Stimulated activated CD8-positive, alpha-beta memory T cell treated with anti-CD3 and anti-CD28 coated beads, Interleukin-7, amount 100 ng/mL, for 4 hours (primary cell): ENCODE results near the gene MGAT5.
A peak's percentile ranks its signal among the peaks of the same experiment; 100 is the strongest.

Experiments
- DNase-seq, 2 donors: peaks; one replicate each; pipeline ENCODE4 v3.0.0-alpha.2; 2020; ENCODE audit warnings: low read depth in 2 of 2

The MGAT5 gene, protein sequence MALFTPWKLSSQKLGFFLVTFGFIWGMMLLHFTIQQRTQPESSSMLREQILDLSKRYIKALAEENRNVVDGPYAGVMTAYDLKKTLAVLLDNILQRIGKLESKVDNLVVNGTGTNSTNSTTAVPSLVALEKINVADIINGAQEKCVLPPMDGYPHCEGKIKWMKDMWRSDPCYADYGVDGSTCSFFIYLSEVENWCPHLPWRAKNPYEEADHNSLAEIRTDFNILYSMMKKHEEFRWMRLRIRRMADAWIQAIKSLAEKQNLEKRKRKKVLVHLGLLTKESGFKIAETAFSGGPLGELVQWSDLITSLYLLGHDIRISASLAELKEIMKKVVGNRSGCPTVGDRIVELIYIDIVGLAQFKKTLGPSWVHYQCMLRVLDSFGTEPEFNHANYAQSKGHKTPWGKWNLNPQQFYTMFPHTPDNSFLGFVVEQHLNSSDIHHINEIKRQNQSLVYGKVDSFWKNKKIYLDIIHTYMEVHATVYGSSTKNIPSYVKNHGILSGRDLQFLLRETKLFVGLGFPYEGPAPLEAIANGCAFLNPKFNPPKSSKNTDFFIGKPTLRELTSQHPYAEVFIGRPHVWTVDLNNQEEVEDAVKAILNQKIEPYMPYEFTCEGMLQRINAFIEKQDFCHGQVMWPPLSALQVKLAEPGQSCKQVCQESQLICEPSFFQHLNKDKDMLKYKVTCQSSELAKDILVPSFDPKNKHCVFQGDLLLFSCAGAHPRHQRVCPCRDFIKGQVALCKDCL

DNA sequence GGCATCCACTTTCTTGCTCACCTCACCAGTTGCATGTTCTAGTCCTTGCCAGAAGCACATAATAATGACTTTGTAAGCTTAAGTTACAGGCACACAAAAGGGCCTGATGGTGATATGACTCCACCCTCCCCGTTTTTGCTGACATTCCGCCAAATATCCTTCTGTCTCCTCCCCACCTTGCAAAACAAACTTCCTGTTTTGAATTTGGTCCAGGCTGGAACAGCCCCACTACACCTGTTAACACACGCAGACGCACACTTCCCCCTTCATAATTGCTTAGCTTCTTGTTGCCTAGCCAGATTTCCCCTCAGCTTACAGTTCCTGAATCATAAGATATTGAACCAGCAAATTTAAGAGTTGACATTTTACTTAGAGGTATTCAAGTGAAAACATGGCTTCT, at the start of gene MGAT5:
Gene MGAT5, plus strand, starts transcription at position 269 of the 400 bp plus-strand sequence. CDS start 332 bp downstream, outside the sequence.
- DNase-seq, result no peak

DNA sequence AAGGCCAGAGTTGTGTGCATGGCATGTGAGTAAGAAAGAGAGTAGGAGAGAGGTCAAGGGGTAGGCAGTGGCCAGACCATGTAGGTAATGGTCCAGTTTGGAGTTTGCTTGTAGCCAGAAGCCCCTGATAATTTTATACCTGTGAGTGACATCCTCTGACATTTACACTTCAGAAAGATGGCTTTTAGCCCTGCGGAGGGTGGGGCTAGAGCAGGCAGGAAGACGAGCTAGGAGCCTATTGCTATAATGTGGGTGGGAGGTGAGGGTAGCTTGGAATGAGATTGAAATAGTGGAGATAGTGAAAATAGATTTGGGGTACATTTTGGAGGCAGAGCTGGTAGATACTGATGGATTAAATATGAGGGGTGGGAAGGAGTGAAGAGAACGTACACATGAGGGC, 48.8 kb upstream of the MGAT5 start:
- no peak for DNase-seq

DNA sequence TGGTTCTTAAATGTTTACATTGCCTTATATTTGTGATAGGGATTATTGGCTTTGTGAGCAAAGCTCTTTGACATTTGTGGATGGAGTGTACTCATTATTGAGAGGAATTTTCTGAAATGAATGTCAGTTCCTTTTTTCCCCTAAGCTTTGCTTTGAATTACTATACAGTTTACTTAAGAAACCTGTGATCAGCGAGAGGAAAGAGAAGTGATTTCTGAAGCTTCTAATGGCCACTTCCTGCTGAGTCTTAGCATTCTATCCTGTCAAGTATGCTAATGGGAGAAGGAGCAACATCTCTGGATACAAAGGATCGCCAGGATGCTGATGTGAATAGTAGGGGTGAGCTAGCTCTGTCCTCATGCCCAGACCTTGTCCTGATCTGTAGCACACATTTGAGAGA, 47.8 kb upstream of the MGAT5 start:
- no peak for DNase-seq

DNA sequence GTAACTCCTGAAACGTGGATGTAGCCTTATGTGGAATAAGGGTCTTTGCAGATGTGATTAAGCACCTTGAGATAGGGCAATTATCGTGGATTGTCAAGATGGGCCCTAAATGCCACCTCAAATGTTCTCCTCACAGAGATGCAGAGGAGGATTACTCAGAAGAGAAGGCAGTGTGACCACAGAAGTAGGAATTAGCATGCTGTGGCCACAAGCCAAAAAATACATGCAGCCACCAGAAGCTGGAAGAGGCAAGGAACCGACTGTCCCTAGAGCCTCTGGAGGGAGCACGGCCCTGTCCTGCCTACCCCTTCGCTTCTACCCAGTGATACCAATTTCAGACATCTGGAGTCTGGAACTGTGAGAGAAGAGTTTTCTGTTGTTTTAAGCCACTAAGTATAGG, 47.3 kb upstream of the MGAT5 start:
- no peak for DNase-seq

DNA sequence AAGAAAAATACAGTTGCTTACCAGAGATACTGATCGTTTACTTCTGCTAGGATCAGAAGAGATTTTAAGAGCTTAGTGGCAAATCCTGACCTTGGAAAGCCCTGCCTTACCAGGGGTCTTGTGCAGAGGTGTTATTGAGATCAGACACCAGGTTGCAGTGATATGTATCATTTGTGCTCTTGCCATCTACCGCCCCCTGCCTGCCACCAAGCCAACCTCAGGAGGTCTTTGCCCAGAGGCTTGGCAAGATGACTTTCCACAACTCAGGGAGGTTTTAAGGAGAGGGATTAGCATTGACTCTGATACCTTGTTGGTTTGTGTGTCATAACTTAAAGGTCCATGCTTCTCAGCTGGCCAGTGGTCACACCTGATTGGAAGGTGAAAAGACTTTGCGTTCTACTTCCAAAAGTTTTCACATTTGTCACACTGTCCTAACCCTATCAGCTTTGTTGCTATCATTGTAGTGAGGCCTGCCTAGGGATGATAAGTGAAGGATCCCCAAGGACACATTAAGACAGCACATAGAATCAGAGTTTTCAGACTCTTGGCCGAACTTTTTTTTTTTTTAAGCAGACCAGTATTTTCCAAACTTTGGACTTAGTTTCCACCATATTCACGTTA, 46.2 kb upstream of the MGAT5 start:
- DNase-seq, result peak; percentile 35

DNA sequence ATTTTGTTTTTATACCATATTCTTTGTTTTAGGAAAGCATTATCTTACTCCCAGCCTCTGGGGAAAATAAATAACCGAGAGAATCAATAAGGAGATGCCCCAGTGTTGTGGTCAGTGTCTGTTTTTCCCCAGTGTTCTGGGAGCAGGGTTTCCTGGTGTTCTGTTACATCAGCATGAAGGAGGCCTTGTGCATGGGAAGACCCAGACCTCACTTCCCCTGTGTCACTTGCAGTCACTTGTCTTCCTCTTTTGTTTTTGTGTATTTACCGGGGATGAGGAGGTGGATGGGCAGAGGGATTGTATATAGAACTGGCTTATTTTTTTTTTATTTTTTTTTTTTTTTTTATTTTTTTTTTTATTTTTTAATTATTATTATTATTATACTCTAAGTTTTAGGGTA, 45.0 kb upstream of the MGAT5 start:
- DNase-seq, result no peak

DNA sequence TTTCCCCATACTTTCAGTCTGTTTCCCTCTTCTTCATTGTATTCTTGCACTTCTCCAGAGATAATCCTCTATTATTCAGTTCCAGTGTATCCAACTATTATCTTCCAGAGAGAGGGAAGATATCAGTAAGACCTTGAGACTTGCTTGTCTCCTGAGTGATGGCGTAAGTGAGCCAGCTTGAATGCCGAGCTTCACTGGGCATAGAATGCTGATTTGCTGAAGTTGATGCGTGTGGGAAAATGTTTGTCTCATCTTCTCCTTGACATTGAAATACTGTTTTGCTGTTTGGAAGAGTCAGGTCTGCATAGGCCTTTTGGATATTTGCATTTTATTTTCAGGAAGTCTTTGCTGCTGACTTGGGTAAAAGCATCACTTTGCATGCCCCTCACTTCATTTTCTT, 41.1 kb upstream of the MGAT5 start:
- DNase-seq, result no peak

DNA sequence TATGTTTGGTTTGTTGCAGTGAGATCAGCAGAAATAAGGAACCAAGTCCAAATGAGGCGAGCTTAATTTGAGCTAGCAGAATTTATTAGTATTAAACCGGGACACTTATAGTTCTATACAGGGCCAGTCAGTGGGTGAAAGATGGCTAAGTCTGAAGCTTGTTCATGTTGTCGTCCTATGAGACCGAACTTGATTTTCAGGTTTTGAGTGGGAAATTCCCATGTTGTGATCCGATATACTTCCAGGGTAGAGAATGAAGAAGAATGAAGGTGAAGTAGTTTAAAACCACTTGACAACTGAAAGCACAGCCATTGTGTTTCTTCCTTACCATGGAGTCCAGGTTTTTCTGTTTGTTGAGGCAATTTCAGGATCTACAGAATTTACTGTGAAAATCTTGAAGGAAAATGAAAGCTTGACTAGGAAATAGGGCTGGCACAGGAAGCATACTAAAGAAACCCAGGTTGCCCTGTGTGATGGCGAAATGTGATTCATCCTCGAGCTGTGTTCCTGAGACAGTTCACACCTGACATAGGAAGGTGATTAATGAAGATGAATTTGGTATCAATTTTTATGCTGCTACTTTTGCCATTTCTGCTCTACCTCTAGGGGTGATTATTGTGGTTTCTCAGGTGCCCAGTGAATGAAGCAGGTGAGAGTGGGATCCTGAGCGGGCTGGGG, 37.6 kb upstream of the MGAT5 start:
- no peak for DNase-seq

DNA sequence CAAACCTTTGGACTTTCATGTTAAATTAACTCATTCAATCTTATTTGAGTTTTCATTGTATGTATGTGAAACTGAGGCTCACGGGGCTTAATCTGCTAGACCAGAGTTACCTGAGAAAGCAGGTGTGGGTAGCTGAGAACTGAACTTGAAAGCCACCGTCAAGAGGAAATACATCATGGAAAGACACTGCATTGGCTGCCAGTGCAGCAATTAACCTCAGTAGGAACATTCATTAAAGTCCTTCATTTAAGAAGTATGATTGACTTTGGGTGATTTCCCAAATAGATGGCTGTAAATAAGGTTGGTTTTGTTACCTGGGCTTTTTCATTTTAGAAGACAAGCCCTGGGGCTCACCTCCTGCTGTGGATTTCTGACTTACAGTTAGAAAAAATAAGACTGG, 36.5 kb upstream of the MGAT5 start:
- peak in 1 of 2 donors; percentile 27 for DNase-seq

DNA sequence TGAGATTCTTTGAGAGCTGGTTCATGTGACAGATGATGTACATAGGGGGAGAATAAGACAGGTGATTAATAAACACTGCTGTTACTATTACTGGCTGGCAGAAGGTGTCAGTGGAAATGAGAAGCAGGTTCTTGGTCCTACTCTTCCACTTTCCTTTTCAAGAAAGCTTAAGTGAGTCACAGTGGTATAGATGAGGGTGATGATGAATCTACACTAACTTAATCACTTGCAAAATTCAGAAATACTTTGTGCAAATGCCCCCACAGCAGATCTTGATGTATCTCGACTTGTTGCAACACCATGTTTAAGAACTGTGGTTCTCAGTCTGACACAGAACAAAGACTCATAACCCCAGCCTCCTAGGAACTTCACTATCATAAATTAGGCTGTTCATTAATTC, 35.9 kb upstream of the MGAT5 start:
- peak in 1 of 2 donors; percentile 17 for DNase-seq

DNA sequence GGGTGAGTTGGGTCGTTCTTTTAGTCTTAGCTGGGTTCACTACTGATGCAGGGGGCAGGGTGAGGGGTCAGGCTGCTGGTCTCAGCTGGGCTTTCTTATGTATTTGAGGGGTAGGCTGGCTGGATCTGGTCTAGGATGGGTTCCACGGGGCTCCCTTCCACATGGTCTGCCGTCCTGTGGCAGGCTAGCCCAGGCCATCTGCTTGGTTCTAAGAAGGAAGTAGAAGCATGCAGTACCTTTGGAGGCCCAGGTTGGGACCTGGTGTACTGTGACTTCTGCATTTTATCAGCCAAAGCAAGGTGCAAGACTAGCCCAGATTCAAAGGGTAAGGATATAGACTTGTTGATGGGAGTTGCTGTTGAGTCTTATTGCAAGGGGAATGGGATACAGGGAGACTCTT, 35.5 kb upstream of the MGAT5 start:
- no peak for DNase-seq

DNA sequence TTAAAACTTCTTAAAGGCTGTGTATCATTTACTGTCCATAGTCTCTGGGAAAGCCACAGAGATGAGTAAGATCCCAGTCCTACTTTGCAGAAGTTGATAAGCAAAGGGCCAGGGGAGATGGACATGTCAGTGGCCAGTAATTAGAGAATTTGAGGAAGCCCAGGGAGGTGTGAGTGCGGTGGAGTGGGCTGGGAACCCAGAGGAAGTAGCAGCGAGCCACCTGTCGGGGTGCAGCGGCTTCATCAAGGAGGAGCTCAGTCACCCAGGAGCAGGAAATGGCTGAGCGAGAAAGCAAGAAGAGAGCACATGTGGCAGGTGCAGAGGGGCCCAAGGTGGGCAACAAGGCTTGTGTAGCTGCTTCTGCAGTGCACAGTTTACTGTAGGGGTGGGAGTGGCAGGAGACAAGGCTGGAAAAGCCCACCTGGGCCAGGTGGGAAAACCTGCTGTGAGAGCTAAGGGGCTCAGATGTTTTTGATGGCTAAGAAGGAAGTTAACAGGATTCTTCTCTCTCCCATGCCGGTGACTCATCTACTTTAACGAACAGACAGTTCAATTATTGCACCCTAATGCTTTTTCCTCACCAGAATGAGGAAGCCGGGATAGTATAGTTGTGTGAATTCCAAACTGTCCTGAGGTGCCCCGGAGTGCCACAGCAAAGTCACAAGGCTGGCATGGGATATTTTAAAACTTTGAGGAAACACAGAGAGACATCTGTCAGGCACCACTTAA, 34.8 kb upstream of the MGAT5 start:
- DNase-seq, result peak; percentile 19 to 31

DNA sequence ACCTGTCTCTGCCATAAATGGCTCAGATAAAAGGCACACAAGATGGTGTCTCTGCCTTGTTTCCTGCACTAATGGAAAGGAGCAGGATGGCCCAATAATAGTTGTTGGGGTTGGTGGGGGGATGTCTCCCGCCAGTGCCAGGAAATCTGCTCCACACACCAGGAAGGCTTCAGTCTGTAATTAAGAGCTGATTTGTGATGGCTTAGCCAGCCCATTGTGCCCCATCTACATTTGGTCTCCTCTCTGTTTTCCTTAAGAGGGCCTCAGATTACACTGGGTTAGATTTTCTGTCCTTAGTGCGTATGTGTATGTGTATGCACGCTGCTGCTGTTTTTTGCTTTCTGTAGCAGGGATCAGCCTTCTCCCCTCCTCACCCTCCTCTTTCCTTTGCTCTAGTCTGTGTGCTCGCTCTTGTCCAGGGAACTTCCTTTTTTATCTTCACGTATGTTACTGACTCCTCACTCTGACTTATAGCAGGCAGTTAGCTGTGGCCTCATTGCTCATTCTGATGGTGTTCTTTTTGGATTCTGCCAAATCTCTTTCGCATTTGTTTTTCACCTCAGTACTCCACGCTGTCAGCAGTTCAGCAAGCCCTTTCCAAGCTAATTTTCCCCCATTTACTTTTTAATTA, 33.4 kb upstream of the MGAT5 start:
- DNase-seq, result no peak

DNA sequence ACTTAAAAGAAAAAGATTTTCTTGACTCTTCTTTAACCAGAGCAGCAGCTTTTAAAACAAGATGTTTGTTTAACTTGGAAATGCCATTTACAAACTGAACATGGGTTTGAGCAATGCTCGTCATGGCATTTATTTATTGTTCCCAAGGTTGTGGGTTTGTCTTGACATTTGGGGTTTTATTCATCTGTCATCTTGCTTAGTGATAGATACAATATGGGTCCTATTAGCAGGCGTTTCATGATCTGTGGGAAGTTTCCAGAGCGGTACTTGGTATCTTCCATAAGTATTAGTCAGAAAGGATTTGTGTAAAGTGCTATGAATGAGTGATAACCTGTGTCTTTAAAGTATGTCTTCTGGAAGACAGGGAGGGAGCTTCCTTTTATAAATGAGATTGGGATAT, 29.9 kb upstream of the MGAT5 start:
- no peak for DNase-seq

DNA sequence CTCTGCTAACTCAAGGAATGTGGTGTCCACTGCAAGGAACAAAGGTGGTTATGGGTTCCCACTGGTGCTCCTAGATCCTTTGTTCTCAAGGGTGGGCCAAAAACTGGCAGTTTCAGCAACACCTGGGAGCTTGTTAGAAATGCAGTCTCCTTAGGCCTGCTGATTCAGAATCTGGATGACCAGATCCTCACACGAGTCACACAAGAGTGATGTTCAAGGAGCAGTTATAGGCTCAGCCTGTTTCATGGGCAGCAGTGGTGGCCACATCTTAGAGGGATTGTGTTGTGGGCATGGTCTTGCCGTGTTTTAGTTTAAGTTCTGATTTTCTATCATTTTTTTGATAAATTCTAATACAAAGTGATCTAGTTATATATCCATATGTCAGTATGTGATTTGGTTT, 28.7 kb upstream of the MGAT5 start:
- DNase-seq, result no peak

DNA sequence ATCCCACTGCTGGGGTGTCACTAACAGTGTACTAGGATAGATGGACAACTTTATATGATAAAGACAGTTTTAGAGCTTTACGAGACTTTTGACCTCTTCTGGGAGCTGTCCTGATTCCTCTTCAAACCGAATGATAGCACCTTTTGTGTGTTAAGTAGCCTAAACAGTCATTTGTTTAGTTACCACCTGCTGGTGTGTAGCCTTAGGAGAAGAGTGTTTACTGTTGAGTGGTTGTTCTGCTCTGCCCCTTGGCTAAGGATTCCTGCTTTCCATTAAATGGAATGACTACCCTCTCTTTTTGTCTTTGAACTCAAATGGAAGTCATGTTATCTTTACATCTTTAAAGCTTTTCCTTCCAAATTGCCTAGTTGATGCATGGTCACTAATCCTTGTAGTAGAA, 28.0 kb upstream of the MGAT5 start:
- no peak for DNase-seq

DNA sequence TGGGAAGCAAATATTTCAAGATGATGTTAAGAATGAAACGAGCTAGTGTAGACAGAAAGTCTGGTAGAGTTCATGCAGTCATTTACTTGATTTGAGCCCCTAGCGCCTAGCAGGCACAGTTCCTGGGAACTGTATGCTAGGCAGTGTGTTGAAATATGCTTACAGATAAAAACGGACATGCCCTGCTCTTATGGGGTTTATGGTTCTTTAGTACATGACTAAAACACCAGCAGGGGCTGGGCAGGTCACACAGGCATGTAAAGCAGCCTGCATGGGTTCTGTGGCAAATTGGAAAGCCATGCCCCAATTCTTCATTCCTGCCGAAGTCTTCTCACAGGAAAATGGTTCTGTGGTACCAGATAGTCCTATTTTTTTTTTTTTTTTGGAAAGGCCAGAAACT, 27.3 kb upstream of the MGAT5 start:
- DNase-seq, result no peak

DNA sequence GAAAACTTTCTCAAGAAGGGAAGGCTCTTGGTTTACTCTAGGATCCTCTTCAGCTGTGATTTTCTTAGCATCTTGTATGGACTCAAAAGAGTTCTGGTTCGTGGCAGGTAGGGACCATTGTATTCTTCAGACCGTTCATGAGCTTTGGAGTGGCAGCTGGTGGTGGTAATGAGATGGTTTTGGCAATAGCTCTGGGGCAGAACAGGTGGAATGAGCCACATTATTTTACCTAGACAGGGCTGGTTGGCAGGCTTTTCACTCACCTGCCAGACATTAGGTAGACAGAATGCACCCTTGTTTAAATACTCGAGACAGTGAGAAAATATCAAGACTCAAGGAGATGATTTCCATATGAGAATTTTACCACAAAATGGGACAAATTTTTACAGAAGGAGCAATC, 26.2 kb upstream of the MGAT5 start:
- DNase-seq, result no peak

DNA sequence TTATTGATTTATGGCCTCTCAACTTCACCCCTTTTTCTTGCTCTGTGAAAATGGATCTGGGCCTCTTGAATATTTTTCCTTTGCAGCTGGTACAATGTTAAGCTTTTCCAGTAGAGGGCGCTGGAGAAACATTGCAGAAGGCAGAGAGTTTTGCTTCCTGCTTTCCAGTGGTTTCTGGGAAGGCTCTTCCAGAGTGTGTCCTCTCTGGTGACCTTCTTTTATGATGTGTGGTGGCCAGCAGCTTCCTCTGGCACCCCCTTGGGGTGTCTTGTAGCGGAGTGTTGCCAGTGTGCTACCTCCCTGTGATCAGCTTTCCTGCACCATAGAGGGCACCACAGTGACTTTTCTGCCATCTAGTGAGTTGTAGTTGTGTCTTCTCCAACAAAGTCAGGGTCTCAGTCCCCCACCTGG, 25.4 kb upstream of the MGAT5 start:
- DNase-seq, result no peak

DNA sequence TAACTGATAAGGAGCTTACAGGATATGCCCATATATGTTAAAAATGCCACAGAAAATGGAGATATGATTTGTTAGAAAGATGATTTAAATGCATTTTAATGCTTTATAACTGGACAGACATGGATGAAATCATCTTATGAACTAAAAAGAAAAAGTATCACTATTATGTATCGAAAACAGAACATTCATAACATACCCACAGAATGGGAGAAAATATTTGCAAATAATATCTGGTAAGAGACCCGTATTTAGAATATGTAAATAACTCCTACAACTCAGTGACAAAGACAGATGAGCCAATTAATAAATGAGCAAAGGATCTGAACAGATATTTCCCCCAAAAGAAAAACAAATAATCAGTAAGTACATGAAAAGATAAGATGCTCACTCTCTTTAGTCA, 24.3 kb upstream of the MGAT5 start:
- no peak for DNase-seq

DNA sequence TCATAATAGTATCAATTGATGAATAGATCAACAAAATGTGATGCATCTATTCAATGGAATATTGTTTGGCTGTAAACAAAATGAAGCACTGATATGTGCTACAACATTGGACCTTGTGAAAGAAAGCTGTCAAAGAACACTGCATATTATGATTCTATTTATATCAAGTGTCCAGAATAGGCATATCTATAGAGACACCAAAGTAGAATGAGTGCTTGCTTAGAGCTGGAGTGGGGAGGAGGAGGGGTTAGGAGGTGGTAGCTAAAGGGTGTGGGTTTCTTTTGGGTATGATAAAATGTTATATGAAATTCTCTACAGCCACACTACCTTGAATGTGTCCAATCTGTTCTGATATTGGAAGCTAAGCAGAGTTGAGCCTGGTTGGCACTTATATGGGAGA, 23.0 kb upstream of the MGAT5 start:
- DNase-seq, result no peak
